Choroid plexus epithelial cell (primary cell): ENCODE data around the gene TAGLN2.

Experiments used
- DNase-seq: peaks from one replicate; pipeline ENCODE4 v3.0.0-alpha.2; 2010; ENCODE audit warnings: low read depth
- H3K4me3 ChIP-seq: 2 replicates; pipeline ENCODE4 v1.5.1; 2011; ENCODE audit warnings: low read depth, mild to moderate bottlenecking, control low read depth, low read length, moderate library complexity
- CTCF ChIP-seq: conservative IDR thresholded peaks from 2 replicates; pipeline ENCODE4 v1.5.1; 2011; ENCODE audit warnings: low read depth, mild to moderate bottlenecking, control low read depth, inconsistent platforms, low read length, moderate library complexity

Gene TAGLN2

GRCh38 chr1:159943908-159944622, 18.8 kb upstream of the TAGLN2 start:
- DNase-seq, result no peak
- H3K4me3 ChIP-seq, result no peak overlapping the region
- TF ChIP-seq CTCF, result no peak

GRCh38 chr1:159943278-159943640, 18.0 kb upstream of the TAGLN2 start:
- H3K4me3 ChIP-seq, result no peak overlapping the region
- DNase-seq, result no peak
- TF ChIP-seq CTCF, result no peak

GRCh38 chr1:159942632-159943277, 17.4 kb upstream of the TAGLN2 start:
- DNase-seq, result no peak
- TF ChIP-seq CTCF, result no peak
- no peak overlapping the region for H3K4me3 ChIP-seq

- H3K4me3 ChIP-seq, result no peak overlapping the region
- no peak for DNase-seq
- no peak for TF ChIP-seq CTCF
Observed at GRCh38 chr1:159941591-159942560, 16.6 kb upstream of the TAGLN2 start.

GRCh38 chr1:159941141-159941540, 15.8 kb upstream of the TAGLN2 start:
- no peak for DNase-seq
- no peak for TF ChIP-seq CTCF
- no peak overlapping the region for H3K4me3 ChIP-seq

GRCh38 chr1:159940006-159940620, 14.8 kb upstream of the TAGLN2 start:
- no peak for TF ChIP-seq CTCF
- no peak for DNase-seq

More at GRCh38 chr1:159940006-159940620, 14.8 kb upstream of the TAGLN2 start:
- no peak overlapping the region for H3K4me3 ChIP-seq
